GM23338 (cell line): Measurements from ENCODE around the gene RNF135. TPM values are rescaled to one million over a fixed set of nuclear protein-coding genes. Genes with fewer than 3 reads are reported as not detected.
A peak's percentile ranks its signal among the peaks of the same experiment; 100 is the strongest.

ENCODE experiments used
- ATAC-seq: fragments of 200-7000 bp; cut with Tn5 transposase; 3 replicates; pipeline ENCODE4 v1.9.1; 2020
- DNase-seq: peaks from one replicate; pipeline ENCODE4 v3.0.0-alpha.2; 2015; ENCODE audit warnings: low spot score
- H2AFZ ChIP-seq: fragments of 200-600 bp; sonication (generic); 2 replicates; pipeline ENCODE4 v1.8.0; 2016; ENCODE audit warnings: antibody characterized with exemption, mild to moderate bottlenecking, moderate library complexity
- H3F3A ChIP-seq: fragments of 200-600 bp; sonication (generic); replicated peaks from 2 replicates; pipeline ENCODE4 v1.8.0; 2017; ENCODE audit warnings: antibody characterized with exemption, mixed run types, low read depth
- H3K27ac ChIP-seq: fragments of 200-600 bp; sonication (generic); 2 replicates; pipeline ENCODE4 v1.6.1; 2016; ENCODE audit warnings: low read depth
- H3K27me3 ChIP-seq: fragments of 200-600 bp; sonication (generic); 2 replicates; pipeline ENCODE4 v1.8.0; 2016; ENCODE audit warnings: mild to moderate bottlenecking, mixed run types, moderate library complexity; ENCODE audit not compliant: insufficient read depth
- H3K36me3 ChIP-seq: fragments of 200-600 bp; sonication (generic); 2 replicates; pipeline ENCODE4 v1.8.0; 2016; ENCODE audit warnings: mild to moderate bottlenecking; ENCODE audit not compliant: insufficient read depth
- H3K4me1 ChIP-seq: fragments of 200-600 bp; sonication (generic); 2 replicates; pipeline ENCODE4 v1.8.0; 2016; ENCODE audit warnings: mild to moderate bottlenecking, moderate library complexity; ENCODE audit not compliant: insufficient read depth
- H3K4me2 ChIP-seq: fragments of 200-600 bp; sonication (generic); 2 replicates; pipeline ENCODE4 v1.7.1; 2017; ENCODE audit warnings: mixed run types
- H3K4me3 ChIP-seq: fragments of 200-600 bp; sonication (generic); 2 replicates; pipeline ENCODE4 v1.6.1; 2016; ENCODE audit warnings: mixed run types
- H3K79me2 ChIP-seq: fragments of 200-600 bp; sonication (generic); replicated peaks from 2 replicates; pipeline ENCODE4 v1.8.0; 2017; ENCODE audit warnings: mild to moderate bottlenecking; ENCODE audit not compliant: insufficient read depth
- H3K9me2 ChIP-seq: fragments of 200-600 bp; sonication (generic); 2 replicates; pipeline ENCODE4 v1.8.0; 2017; ENCODE audit not compliant: insufficient read depth
- H4K20me1 ChIP-seq: fragments of 200-600 bp; sonication (generic); replicated peaks from 2 replicates; pipeline ENCODE4 v1.8.0; 2017; ENCODE audit warnings: mild to moderate bottlenecking; ENCODE audit not compliant: insufficient read depth
- H3K27ac Mint-ChIP-seq: 2 replicates; pipeline ENCODE4 v1.8.0; 2020; ENCODE audit warnings: inconsistent platforms, mild to moderate bottlenecking, moderate library complexity, mixed read lengths
- H3K27me3 Mint-ChIP-seq: 3 replicates; pipeline ENCODE4 v1.8.0; 2022; ENCODE audit warnings: low read depth, mild to moderate bottlenecking, moderate library complexity, mixed read lengths, inconsistent platforms; ENCODE audit not compliant: insufficient read depth, poor library complexity
- H3K36me3 Mint-ChIP-seq: 3 replicates; pipeline ENCODE4 v1.8.0; 2021; ENCODE audit warnings: low read depth, mild to moderate bottlenecking, inconsistent platforms, moderate library complexity, mixed read lengths
- H3K4me1 Mint-ChIP-seq: 3 replicates; pipeline ENCODE4 v1.8.0; 2020; ENCODE audit warnings: mild to moderate bottlenecking, inconsistent platforms, mixed read lengths
- H3K4me3 Mint-ChIP-seq: 3 replicates; pipeline ENCODE4 v1.8.0; 2021; ENCODE audit warnings: moderate library complexity, mild to moderate bottlenecking, inconsistent platforms, mixed read lengths
- H3K9me3 Mint-ChIP-seq: 3 replicates; pipeline ENCODE4 v1.8.0; 2020; ENCODE audit warnings: moderate library complexity, mild to moderate bottlenecking, inconsistent platforms, mixed read lengths
- CREB1 ChIP-seq: fragments of 250-450 bp; sonication (Bioruptor Pico); IDR thresholded peaks from 2 replicates; pipeline ENCODE4 v1.5.0; 2020; ENCODE audit warnings: low read depth, mild to moderate bottlenecking, moderate library complexity
- EZH2phosphoT487 ChIP-seq: fragments of 200-600 bp; sonication (generic); IDR thresholded peaks from one replicate; pipeline ENCODE4 v1.8.1; 2018; ENCODE audit warnings: antibody characterized with exemption; ENCODE audit not compliant: unreplicated experiment
- NANOG ChIP-seq: IDR thresholded peaks from 2 replicates; pipeline ENCODE4 v1.6.1; 2016; ENCODE audit warnings: antibody characterized with exemption, borderline replicate concordance
- STAT1 ChIP-seq: IDR thresholded peaks from one replicate; pipeline ENCODE4 v1.6.1; 2016; ENCODE audit warnings: antibody characterized with exemption; ENCODE audit not compliant: unreplicated experiment
- ZNF114 ChIP-seq: fragments of 250-450 bp; sonication (Bioruptor Pico); IDR thresholded peaks from 2 replicates; pipeline ENCODE4 v1.5.0; 2020; ENCODE audit warnings: mild to moderate bottlenecking, moderate library complexity
- polyA plus RNA-seq: library from polyadenylated mRNA; unstranded; fragments of >200 nt; fragmentation: Nextera tagmentation; extraction: Ambion mirVana; gene quantifications from 2 replicates; pipeline ENCODE4 v1.2.1, GENCODE V29; 2016
- total RNA-seq: library from RNA; depleted of rRNA; stranded (reverse); fragments of >200 nt; shearing (Covaris generic); gene quantifications from 2 replicates; pipeline ENCODE4 v1.2.3, GENCODE V29; 2014
- TF ChIP-seq, protein P1 (sequence below), 2 experiments: fragments of 200-600 bp in 1 of 2; sonication (generic) in 1 of 2; conservative IDR thresholded peaks; 2 replicates each; pipeline versions ENCODE4 v1.5.1 to v1.6.1; 2016 to 2017; ENCODE audit warnings: antibody characterized with exemption in 2 of 2, low read depth in 2 of 2, mild to moderate bottlenecking in 2 of 2, moderate library complexity in 1 of 2
- TF ChIP-seq, protein P2 (sequence below): fragments of 250-450 bp; sonication (Bioruptor Pico); IDR thresholded peaks from 2 replicates; pipeline ENCODE4 v1.5.0; 2020; ENCODE audit warnings: mild to moderate bottlenecking, moderate library complexity
- TF ChIP-seq, protein P3 (sequence below): IDR thresholded peaks from 2 replicates; pipeline ENCODE4 v1.6.1; 2016; ENCODE audit warnings: antibody characterized with exemption
- TF ChIP-seq, protein P4 (sequence below): IDR thresholded peaks from one replicate; pipeline ENCODE4 v1.6.1; 2018; ENCODE audit warnings: antibody characterized with exemption; ENCODE audit not compliant: unreplicated experiment

Gene RNF135
- total and polyA plus RNA-seq, 2 experiments from 2014 or later = 9.4 to 9.8 TPM

DNA sequence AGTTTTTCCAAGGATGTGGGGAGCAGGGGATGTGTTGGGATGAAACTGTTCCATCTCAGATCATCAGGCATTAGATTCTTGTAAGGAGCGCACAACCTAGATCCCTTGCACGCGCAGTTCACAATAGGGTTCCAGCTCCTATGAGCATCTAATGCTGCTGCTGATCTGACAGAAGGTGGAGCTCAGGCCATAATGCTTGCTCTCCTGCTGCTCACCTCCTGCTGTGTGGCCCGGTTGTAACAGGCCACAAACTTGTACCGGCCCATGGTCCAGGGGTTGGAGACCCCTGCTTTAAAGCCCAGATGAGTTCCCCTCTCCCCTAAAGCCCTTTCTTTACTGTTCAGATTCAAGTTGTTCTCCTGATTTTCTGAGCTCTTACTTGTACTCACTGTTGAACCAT lies 44.8 kb downstream of the RNF135 start:
- Histone ChIP-seq H3K4me1 (no peaks in the 10 kb centered on the region), H3K9me2 (no peaks in the 10 kb centered on the region), H3K79me2 (no peaks in the 10 kb centered on the region), H3K4me2 (no peak overlapping the region), H3F3A (no peaks in the 10 kb centered on the region), H3K36me3 (no peaks in the 10 kb centered on the region), H3K27me3 (peaks cover 4% of the 10 kb centered on the region), H4K20me1 (no peaks in the 10 kb centered on the region), H2AFZ (no peak overlapping the region), H3K4me3 (no peak overlapping the region), H3K27ac (no peak overlapping the region)
- H3K9me3 Mint-ChIP-seq = peaks cover 2% of the 10 kb centered on the region; the same call in 2 of the 3 replicates
- no peaks in the 10 kb centered on the region for H3K36me3 Mint-ChIP-seq
- ATAC-seq (no peak; the same call in 2 of the 3 replicates), DNase-seq (no peak)
- H3K4me1 Mint-ChIP-seq = peaks cover 3% of the 10 kb centered on the region; the same call in 2 of the 3 replicates
- no peak overlapping the region for H3K4me3 Mint-ChIP-seq
- no peak overlapping the region for H3K27ac Mint-ChIP-seq
- no peak for TF ChIP-seq STAT1
- TF ChIP-seq, protein P1, sequence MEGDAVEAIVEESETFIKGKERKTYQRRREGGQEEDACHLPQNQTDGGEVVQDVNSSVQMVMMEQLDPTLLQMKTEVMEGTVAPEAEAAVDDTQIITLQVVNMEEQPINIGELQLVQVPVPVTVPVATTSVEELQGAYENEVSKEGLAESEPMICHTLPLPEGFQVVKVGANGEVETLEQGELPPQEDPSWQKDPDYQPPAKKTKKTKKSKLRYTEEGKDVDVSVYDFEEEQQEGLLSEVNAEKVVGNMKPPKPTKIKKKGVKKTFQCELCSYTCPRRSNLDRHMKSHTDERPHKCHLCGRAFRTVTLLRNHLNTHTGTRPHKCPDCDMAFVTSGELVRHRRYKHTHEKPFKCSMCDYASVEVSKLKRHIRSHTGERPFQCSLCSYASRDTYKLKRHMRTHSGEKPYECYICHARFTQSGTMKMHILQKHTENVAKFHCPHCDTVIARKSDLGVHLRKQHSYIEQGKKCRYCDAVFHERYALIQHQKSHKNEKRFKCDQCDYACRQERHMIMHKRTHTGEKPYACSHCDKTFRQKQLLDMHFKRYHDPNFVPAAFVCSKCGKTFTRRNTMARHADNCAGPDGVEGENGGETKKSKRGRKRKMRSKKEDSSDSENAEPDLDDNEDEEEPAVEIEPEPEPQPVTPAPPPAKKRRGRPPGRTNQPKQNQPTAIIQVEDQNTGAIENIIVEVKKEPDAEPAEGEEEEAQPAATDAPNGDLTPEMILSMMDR (conservative IDR thresholded peaks at IDR 0.05; ENCODE audit: low read depth in 2 of 2) = peak in 1 of 2 experiments; percentile 36; a peak in 2 of 4 replicates
- H3K27me3 Mint-ChIP-seq = peaks cover 5% of the 10 kb centered on the region

DNA sequence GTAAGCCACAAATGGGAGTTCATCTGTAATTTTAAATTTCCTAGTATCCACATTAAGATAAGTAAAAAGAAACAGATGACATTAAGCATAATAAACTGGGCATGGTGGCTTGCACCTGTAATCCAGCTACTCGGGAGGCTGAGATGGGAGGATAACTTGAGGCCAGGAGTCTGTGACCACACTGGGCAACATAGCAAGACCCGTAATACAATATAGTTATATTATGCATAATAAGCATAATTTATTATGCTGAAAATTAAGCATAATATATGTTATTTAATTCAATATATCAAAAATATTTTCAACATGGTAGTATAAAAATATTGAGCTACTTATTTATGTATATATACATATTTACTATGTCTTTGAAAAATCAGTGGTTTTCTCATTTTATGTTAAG lies 48.2 kb downstream of the RNF135 start:
- peaks cover 3% of the 10 kb centered on the region for H3K27me3 Mint-ChIP-seq
- H3K9me3 Mint-ChIP-seq = no peaks in the 10 kb centered on the region
- DNase-seq = no peak

More for the DNA sequence above, 48.2 kb downstream of the RNF135 start:
- no peak for ATAC-seq
- Mint-ChIP-seq H3K27ac (no peak overlapping the region), H3K4me3 (no peak overlapping the region), H3K4me1 (peaks cover 8% of the 10 kb centered on the region; the same call in 2 of the 3 replicates), H3K36me3 (no peaks in the 10 kb centered on the region)
- H3F3A ChIP-seq = no peaks in the 10 kb centered on the region
- no peaks in the 10 kb centered on the region for H4K20me1 ChIP-seq
- H3K27me3 ChIP-seq = no peaks in the 10 kb centered on the region
- no peak overlapping the region for H3K4me3 ChIP-seq
- H3K4me2 ChIP-seq = no peak overlapping the region
- H3K36me3 ChIP-seq = no peaks in the 10 kb centered on the region
- no peak overlapping the region for H2AFZ ChIP-seq
- TF ChIP-seq ZNF114 (CRISPR knock-in tag) (no peak), EZH2phosphoT487 (no peak), CREB1 (no peak), STAT1 (no peak), NANOG (no peak)
- TF ChIP-seq, protein P2, sequence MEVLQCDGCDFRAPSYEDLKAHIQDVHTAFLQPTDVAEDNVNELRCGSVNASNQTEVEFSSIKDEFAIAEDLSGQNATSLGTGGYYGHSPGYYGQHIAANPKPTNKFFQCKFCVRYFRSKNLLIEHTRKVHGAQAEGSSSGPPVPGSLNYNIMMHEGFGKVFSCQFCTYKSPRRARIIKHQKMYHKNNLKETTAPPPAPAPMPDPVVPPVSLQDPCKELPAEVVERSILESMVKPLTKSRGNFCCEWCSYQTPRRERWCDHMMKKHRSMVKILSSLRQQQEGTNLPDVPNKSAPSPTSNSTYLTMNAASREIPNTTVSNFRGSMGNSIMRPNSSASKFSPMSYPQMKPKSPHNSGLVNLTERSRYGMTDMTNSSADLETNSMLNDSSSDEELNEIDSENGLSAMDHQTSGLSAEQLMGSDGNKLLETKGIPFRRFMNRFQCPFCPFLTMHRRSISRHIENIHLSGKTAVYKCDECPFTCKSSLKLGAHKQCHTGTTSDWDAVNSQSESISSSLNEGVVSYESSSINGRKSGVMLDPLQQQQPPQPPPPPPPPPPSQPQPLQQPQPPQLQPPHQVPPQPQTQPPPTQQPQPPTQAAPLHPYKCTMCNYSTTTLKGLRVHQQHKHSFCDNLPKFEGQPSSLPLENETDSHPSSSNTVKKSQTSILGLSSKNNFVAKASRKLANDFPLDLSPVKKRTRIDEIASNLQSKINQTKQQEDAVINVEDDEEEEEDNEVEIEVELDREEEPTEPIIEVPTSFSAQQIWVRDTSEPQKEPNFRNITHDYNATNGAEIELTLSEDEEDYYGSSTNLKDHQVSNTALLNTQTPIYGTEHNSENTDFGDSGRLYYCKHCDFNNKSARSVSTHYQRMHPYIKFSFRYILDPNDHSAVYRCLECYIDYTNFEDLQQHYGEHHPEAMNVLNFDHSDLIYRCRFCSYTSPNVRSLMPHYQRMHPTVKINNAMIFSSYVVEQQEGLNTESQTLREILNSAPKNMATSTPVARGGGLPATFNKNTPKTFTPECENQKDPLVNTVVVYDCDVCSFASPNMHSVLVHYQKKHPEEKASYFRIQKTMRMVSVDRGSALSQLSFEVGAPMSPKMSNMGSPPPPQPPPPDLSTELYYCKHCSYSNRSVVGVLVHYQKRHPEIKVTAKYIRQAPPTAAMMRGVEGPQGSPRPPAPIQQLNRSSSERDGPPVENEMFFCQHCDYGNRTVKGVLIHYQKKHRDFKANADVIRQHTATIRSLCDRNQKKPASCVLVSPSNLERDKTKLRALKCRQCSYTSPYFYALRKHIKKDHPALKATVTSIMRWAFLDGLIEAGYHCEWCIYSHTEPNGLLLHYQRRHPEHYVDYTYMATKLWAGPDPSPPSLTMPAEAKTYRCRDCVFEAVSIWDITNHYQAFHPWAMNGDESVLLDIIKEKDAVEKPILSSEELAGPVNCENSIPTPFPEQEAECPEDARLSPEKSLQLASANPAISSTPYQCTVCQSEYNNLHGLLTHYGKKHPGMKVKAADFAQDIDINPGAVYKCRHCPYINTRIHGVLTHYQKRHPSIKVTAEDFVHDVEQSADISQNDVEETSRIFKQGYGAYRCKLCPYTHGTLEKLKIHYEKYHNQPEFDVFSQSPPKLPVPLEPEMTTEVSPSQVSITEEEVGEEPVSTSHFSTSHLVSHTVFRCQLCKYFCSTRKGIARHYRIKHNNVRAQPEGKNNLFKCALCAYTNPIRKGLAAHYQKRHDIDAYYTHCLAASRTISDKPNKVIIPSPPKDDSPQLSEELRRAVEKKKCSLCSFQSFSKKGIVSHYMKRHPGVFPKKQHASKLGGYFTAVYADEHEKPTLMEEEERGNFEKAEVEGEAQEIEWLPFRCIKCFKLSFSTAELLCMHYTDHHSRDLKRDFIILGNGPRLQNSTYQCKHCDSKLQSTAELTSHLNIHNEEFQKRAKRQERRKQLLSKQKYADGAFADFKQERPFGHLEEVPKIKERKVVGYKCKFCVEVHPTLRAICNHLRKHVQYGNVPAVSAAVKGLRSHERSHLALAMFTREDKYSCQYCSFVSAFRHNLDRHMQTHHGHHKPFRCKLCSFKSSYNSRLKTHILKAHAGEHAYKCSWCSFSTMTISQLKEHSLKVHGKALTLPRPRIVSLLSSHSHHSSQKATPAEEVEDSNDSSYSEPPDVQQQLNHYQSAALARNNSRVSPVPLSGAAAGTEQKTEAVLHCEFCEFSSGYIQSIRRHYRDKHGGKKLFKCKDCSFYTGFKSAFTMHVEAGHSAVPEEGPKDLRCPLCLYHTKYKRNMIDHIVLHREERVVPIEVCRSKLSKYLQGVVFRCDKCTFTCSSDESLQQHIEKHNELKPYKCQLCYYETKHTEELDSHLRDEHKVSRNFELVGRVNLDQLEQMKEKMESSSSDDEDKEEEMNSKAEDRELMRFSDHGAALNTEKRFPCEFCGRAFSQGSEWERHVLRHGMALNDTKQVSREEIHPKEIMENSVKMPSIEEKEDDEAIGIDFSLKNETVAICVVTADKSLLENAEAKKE (CRISPR knock-in tag) = no peak
- TF ChIP-seq, protein P3, sequence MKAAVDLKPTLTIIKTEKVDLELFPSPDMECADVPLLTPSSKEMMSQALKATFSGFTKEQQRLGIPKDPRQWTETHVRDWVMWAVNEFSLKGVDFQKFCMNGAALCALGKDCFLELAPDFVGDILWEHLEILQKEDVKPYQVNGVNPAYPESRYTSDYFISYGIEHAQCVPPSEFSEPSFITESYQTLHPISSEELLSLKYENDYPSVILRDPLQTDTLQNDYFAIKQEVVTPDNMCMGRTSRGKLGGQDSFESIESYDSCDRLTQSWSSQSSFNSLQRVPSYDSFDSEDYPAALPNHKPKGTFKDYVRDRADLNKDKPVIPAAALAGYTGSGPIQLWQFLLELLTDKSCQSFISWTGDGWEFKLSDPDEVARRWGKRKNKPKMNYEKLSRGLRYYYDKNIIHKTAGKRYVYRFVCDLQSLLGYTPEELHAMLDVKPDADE = no peak
- TF ChIP-seq, protein P4, sequence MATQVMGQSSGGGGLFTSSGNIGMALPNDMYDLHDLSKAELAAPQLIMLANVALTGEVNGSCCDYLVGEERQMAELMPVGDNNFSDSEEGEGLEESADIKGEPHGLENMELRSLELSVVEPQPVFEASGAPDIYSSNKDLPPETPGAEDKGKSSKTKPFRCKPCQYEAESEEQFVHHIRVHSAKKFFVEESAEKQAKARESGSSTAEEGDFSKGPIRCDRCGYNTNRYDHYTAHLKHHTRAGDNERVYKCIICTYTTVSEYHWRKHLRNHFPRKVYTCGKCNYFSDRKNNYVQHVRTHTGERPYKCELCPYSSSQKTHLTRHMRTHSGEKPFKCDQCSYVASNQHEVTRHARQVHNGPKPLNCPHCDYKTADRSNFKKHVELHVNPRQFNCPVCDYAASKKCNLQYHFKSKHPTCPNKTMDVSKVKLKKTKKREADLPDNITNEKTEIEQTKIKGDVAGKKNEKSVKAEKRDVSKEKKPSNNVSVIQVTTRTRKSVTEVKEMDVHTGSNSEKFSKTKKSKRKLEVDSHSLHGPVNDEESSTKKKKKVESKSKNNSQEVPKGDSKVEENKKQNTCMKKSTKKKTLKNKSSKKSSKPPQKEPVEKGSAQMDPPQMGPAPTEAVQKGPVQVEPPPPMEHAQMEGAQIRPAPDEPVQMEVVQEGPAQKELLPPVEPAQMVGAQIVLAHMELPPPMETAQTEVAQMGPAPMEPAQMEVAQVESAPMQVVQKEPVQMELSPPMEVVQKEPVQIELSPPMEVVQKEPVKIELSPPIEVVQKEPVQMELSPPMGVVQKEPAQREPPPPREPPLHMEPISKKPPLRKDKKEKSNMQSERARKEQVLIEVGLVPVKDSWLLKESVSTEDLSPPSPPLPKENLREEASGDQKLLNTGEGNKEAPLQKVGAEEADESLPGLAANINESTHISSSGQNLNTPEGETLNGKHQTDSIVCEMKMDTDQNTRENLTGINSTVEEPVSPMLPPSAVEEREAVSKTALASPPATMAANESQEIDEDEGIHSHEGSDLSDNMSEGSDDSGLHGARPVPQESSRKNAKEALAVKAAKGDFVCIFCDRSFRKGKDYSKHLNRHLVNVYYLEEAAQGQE = no peak
- no peaks in the 10 kb centered on the region for H3K9me2 ChIP-seq
- H3K4me1 ChIP-seq = no peaks in the 10 kb centered on the region
- no peaks in the 10 kb centered on the region for H3K79me2 ChIP-seq
- no peak overlapping the region for H3K27ac ChIP-seq
